Measurements from ENCODE around the gene ANKRD31.

Gene ANKRD31

DNA sequence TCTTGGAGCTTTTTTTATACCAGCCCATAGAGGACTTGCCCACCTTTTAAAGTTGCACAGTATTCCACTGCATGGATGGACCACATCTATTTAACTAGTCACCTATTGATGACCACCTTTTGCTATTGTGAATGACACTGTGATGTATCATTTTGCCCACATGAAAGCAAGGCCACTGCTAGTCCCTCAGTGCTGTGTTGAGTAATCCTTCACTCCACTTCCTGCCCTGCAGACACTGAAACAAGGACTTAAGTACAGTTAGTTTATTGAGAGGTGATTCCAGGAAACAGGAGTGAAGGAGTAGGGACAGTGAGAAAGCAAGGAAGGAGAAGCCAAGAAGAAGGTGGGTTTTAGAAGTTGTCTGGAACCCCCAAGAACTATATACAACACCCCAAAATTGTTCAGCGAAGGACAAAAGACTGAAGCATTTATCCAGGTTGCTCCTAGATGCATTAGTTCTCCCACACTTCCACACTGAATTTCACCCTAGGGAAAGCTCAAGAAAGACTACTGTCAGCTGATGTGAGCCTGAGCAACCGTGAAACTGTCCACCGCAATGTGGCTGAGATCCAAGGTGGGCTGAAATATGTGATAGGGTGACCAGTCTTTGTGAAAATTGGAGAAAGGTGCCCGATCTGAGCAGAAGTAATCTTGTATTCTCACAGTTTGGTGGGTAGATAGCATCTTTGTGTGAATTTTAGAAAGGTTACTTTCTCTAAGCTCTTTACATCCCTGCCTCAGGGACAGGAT, 45.2 kb upstream of the ANKRD31 start:
- no peak overlapping the region for H3K4me2 ChIP-seq (ENCODE audit: low read length)

GRCh38 chr5:75279321-75279720, 42.6 kb upstream of the ANKRD31 start:
- Histone ChIP-seq H3K9me3 (ENCODE audit: control insufficient read depth, insufficient read depth, low read length) (no peaks in the 10 kb centered on the region), H3K9me2 (replicated peaks; ENCODE audit: control insufficient read depth, low read length) (no peaks in the 10 kb centered on the region), H4K20me1 (ENCODE audit: control insufficient read depth, insufficient read depth, low read depth, low read length) (no peaks in the 10 kb centered on the region), H3K27ac (ENCODE audit: low read depth, low read length) (no peak overlapping the region), H3K4me1 (ENCODE audit: control insufficient read depth, low read length) (no peaks in the 10 kb centered on the region), H3K27me3 (ENCODE audit: control insufficient read depth, low read length) (no peaks in the 10 kb centered on the region; the same call in 1 of the 2 replicates), H3K36me3 (ENCODE audit: control insufficient read depth, low read length) (no peaks in the 10 kb centered on the region), H3K4me2 (ENCODE audit: low read length) (no peak overlapping the region), H3K79me2 (ENCODE audit: control insufficient read depth, low read length) (no peaks in the 10 kb centered on the region), H3F3A (ENCODE audit: control insufficient read depth, insufficient read depth) (no peaks in the 10 kb centered on the region), H3K4me3 (ENCODE audit: low read length) (no peak overlapping the region)
- TF ChIP-seq CTCF (IDR thresholded peaks at IDR 0.05; ENCODE audit: low read depth, low read length, poor library complexity, severe bottlenecking) (no peak), EZH2phosphoT487 (IDR thresholded peaks at IDR 0.05; ENCODE audit: borderline replicate concordance, low read length) (no peak)

More for the DNA sequence above, 45.2 kb upstream of the ANKRD31 start:
- no peaks in the 10 kb centered on the region for H3K9me3 ChIP-seq (ENCODE audit: control insufficient read depth, insufficient read depth, low read length)
- no peaks in the 10 kb centered on the region for H3K36me3 ChIP-seq (ENCODE audit: control insufficient read depth, low read length)
- H3F3A ChIP-seq (ENCODE audit: control insufficient read depth, insufficient read depth): no peaks in the 10 kb centered on the region
- no peaks in the 10 kb centered on the region for H3K79me2 ChIP-seq (ENCODE audit: control insufficient read depth, low read length)
- H3K9me2 ChIP-seq (replicated peaks; ENCODE audit: control insufficient read depth, low read length): no peaks in the 10 kb centered on the region
- no peaks in the 10 kb centered on the region; the same call in 1 of the 2 replicates for H3K27me3 ChIP-seq (ENCODE audit: control insufficient read depth, low read length)
- no peaks in the 10 kb centered on the region for H3K4me1 ChIP-seq (ENCODE audit: control insufficient read depth, low read length)
- TF ChIP-seq EZH2phosphoT487 (IDR thresholded peaks at IDR 0.05; ENCODE audit: borderline replicate concordance, low read length) (no peak), CTCF (IDR thresholded peaks at IDR 0.05; ENCODE audit: low read depth, low read length, poor library complexity, severe bottlenecking) (no peak)
- H3K27ac ChIP-seq (ENCODE audit: low read depth, low read length): no peak overlapping the region
- no peak overlapping the region for H3K4me3 ChIP-seq (ENCODE audit: low read length)
- H4K20me1 ChIP-seq (ENCODE audit: control insufficient read depth, insufficient read depth, low read depth, low read length): no peaks in the 10 kb centered on the region

DNA sequence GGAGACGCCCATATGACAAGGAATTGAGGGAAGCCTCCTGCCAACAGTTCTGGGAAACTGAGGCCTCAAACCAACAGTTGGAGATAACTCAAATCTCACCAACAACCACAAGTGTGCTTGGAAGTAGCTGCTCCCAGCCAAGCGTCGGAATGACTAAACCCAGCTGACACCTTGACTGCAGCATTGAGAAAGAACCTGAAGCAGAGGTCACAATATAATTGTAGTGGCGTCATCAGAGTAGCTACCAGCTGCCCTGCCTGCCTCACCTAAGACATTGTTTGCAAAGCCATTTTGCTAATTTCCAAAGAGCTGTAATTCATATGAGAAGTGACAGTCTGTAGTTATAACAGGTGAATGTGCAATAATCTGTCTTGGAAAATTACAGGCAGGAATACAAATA, 40.8 kb upstream of the ANKRD31 start:
- H3K4me2 ChIP-seq (ENCODE audit: low read length): no peak overlapping the region
- H3K4me3 ChIP-seq (ENCODE audit: low read length): no peak overlapping the region
- H3K4me1 ChIP-seq (ENCODE audit: control insufficient read depth, low read length): no peaks in the 10 kb centered on the region
- no peak overlapping the region for H3K27ac ChIP-seq (ENCODE audit: low read depth, low read length)
- no peaks in the 10 kb centered on the region for H4K20me1 ChIP-seq (ENCODE audit: control insufficient read depth, insufficient read depth, low read depth, low read length)
- H3K79me2 ChIP-seq (ENCODE audit: control insufficient read depth, low read length): no peaks in the 10 kb centered on the region
- no peaks in the 10 kb centered on the region for H3K9me2 ChIP-seq (replicated peaks; ENCODE audit: control insufficient read depth, low read length)
- no peaks in the 10 kb centered on the region for H3F3A ChIP-seq (ENCODE audit: control insufficient read depth, insufficient read depth)
- no peaks in the 10 kb centered on the region; the same call in 1 of the 2 replicates for H3K27me3 ChIP-seq (ENCODE audit: control insufficient read depth, low read length)
- TF ChIP-seq CTCF (IDR thresholded peaks at IDR 0.05; ENCODE audit: low read depth, low read length, poor library complexity, severe bottlenecking) (no peak), EZH2phosphoT487 (IDR thresholded peaks at IDR 0.05; ENCODE audit: borderline replicate concordance, low read length) (no peak)
- H3K36me3 ChIP-seq (ENCODE audit: control insufficient read depth, low read length): no peaks in the 10 kb centered on the region
- H3K9me3 ChIP-seq (ENCODE audit: control insufficient read depth, insufficient read depth, low read length): no peaks in the 10 kb centered on the region
